Measurements from ENCODE around the gene SIRPG.

DNA sequence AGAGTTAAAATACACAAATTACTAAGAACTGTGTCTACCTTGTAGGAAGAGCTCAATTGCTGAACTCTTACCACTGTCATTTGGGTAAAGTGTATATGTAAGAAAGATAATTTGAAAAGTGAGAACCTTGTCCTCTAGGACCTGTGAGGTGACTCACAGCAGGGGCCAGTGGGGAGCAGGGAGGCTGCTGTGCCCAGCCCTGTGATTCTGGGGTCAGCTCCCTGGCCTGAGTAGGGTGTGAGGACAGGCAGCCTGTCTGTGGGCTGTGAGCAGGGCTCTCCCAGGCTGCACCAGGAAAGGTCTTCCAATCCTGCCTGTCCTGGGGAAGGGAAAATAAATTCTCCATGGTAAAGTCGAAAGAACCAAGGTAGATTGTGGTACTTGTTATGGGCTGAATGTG, 27.3 kb upstream of the SIRPG start:
- TF ChIP-seq, protein P1, sequence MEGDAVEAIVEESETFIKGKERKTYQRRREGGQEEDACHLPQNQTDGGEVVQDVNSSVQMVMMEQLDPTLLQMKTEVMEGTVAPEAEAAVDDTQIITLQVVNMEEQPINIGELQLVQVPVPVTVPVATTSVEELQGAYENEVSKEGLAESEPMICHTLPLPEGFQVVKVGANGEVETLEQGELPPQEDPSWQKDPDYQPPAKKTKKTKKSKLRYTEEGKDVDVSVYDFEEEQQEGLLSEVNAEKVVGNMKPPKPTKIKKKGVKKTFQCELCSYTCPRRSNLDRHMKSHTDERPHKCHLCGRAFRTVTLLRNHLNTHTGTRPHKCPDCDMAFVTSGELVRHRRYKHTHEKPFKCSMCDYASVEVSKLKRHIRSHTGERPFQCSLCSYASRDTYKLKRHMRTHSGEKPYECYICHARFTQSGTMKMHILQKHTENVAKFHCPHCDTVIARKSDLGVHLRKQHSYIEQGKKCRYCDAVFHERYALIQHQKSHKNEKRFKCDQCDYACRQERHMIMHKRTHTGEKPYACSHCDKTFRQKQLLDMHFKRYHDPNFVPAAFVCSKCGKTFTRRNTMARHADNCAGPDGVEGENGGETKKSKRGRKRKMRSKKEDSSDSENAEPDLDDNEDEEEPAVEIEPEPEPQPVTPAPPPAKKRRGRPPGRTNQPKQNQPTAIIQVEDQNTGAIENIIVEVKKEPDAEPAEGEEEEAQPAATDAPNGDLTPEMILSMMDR (IDR thresholded peaks at IDR 0.05), result no peak
- TF ChIP-seq POLR2A (IDR thresholded peaks at IDR 0.05), result no peak
- no peak for TF ChIP-seq EP300 (IDR thresholded peaks at IDR 0.05)
